ENCODE measurements around the gene SRPRB.

SRPRB gene

DNA sequence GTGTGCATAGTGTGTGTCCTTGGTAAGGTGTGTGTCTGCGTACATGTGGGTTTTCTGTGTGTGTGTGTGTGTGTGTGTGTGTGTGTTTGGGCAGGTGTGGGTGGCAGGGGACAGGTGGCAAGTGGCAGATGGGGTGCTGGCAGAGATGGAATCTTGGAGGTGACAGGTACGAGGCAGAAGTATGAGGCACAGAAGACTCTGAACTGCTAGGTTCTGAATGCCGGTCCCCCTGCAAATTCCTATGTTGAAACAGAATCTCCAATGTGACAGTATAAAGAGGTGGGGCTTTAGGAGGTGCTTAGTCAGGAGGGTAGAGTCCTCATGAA lies 29.8 kb downstream of the SRPRB start:
- Histone ChIP-seq H3K36me3 (no peaks in the 10 kb centered on the region), H3K27ac (no peak overlapping the region), H3K9me3 (ENCODE audit: severe bottlenecking) (no peaks in the 10 kb centered on the region), H3K27me3 (ENCODE audit: insufficient read depth, low read depth, severe bottlenecking) (peaks cover 4% of the 10 kb centered on the region), H3K4me3 (ENCODE audit: low read depth, low read length) (no peak overlapping the region)
- TF ChIP-seq, protein P1, sequence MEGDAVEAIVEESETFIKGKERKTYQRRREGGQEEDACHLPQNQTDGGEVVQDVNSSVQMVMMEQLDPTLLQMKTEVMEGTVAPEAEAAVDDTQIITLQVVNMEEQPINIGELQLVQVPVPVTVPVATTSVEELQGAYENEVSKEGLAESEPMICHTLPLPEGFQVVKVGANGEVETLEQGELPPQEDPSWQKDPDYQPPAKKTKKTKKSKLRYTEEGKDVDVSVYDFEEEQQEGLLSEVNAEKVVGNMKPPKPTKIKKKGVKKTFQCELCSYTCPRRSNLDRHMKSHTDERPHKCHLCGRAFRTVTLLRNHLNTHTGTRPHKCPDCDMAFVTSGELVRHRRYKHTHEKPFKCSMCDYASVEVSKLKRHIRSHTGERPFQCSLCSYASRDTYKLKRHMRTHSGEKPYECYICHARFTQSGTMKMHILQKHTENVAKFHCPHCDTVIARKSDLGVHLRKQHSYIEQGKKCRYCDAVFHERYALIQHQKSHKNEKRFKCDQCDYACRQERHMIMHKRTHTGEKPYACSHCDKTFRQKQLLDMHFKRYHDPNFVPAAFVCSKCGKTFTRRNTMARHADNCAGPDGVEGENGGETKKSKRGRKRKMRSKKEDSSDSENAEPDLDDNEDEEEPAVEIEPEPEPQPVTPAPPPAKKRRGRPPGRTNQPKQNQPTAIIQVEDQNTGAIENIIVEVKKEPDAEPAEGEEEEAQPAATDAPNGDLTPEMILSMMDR (IDR thresholded peaks at IDR 0.05; ENCODE audit: low read depth, low read length) = no peak
- DNase-seq = no peak

DNA sequence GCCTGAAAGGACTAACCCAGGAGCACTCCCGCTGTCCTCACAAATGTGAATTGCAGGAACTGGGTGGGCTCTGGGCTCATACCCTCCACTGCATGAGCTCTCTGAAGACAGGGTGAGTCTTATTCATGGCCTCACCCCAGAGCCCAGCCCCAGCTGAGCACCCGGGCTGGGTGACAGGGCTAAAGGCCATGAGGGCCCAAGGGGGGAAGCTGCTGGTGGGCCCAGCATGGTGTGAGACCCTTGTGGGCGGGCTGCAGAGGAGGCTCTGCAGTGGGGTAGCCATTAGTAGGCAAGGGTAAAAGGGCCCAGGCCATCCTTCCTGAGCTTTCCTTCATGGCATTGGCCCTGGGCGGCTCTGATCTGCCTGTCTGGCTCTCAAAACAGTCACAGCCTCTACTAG lies 30.3 kb downstream of the SRPRB start:
- H3K9me3 ChIP-seq (ENCODE audit: severe bottlenecking) = no peaks in the 10 kb centered on the region
- TF ChIP-seq, protein P1 (IDR thresholded peaks at IDR 0.05; ENCODE audit: low read depth, low read length) = no peak
- H3K27ac ChIP-seq = no peak overlapping the region
- H3K4me3 ChIP-seq (ENCODE audit: low read depth, low read length) = no peak overlapping the region
- DNase-seq = no peak
- H3K36me3 ChIP-seq = no peaks in the 10 kb centered on the region
- peaks cover 4% of the 10 kb centered on the region for H3K27me3 ChIP-seq (ENCODE audit: insufficient read depth, low read depth, severe bottlenecking)

DNA sequence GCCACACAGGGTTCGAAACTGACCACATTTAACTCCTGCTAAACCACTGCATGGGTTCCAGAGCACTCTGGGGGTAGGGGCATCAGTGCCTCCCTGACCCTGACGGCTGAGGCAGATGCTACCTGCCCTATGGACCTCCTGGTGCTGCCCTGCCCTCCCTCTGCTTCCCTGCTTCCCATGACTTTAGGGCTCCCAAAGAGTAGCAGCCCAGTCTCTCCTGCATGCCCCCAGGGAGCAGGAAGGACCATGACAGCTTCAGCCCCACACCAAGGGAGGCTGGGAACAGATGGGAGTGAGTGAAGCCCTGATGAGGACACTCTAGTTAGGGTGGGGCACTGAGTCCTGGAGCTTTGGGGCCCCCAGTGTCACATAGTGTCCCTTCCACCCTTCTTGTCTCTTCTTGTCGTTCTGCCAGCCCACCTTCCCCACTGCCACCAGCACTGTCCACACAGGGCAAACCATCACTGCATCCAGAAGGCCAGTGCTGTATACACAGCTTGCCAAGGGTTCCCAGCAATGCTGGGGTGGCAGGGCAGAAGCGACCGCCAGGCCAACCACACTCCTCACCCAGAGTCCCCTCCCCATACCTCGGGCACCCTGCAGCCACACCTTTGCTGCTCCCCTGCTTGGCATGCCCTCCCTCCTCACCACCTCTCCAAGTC lies 31.0 kb downstream of the SRPRB start:
- no peaks in the 10 kb centered on the region for H3K36me3 ChIP-seq
- DNase-seq = no peak
- no peaks in the 10 kb centered on the region for H3K9me3 ChIP-seq (ENCODE audit: severe bottlenecking)
- no peak overlapping the region for H3K4me3 ChIP-seq (ENCODE audit: low read depth, low read length)
- TF ChIP-seq, protein P1 (IDR thresholded peaks at IDR 0.05; ENCODE audit: low read depth, low read length) = no peak
- H3K27ac ChIP-seq = no peak overlapping the region
- H3K27me3 ChIP-seq (ENCODE audit: insufficient read depth, low read depth, severe bottlenecking) = peaks cover 5% of the 10 kb centered on the region

DNA sequence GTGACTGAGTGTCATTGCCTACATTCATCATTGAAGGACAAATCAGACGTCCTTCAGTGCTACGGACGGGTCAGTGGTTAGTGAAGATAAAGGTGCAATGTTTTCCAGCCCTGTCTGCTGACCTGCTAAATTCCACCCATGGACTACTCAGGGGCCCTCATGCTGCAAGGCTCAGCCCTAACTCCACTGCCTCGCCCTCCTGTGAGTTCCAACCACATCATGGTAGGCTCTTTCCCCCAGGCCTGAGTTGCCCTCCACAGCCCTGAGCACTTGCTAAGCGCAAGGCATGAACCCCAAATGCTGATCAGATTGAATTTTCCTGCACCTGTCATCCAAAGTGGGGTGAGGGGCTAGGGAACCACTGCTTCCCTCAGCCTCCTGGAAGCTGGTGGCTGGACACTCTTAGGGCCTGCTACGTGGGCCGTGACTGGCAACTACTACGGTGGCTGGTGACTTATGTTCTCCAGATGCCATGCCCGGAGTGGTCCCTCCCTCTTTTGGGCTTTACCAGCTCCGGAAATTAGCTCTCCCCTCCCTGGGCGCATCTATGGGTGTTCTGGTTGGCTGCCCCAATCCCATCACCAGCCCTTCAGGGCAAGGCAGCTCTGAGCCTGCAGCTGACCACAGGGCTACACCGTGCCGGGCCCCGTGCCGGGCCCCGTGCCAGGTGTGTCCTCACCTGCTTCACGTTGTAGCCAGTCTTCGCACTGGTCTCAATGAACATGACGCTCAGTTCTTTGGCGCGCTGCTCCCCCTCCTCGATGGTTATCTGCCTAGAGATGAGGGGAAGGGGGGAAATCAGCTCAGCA lies 32.1 kb downstream of the SRPRB start:
- no peak for DNase-seq
- Histone ChIP-seq H3K27me3 (ENCODE audit: insufficient read depth, low read depth, severe bottlenecking) (peaks cover 14% of the 10 kb centered on the region), H3K4me3 (ENCODE audit: low read depth, low read length) (no peak overlapping the region), H3K36me3 (no peaks in the 10 kb centered on the region), H3K27ac (no peak overlapping the region), H3K9me3 (ENCODE audit: severe bottlenecking) (no peaks in the 10 kb centered on the region)
- TF ChIP-seq, protein P1 (IDR thresholded peaks at IDR 0.05; ENCODE audit: low read depth, low read length) = no peak

DNA sequence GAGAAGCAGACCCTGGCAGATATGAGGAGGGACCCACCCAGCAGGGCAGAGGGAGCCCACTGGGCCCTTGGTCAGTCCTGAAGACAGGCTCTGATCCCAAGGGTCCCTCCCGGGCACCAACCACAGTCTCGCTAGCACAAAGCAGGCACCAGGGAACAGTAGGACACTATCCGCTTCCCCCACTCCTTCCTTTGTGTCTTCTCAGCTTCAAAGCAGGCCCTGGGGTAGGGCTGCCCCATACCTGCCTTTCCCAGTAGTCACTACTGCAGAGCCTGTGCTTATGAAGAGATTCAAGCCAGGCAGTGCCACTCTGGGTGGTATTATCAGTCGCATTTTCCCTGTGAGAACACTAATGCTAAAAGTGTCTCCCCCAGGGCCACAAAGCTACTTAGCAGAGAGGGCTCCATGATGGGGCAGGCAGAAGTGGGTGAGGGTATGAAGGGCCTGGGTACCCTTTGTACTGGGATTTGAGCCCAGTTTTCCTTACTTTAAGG lies 32.7 kb downstream of the SRPRB start:
- no peaks in the 10 kb centered on the region for H3K9me3 ChIP-seq (ENCODE audit: severe bottlenecking)
- peaks cover 20% of the 10 kb centered on the region for H3K27me3 ChIP-seq (ENCODE audit: insufficient read depth, low read depth, severe bottlenecking)
- H3K4me3 ChIP-seq (ENCODE audit: low read depth, low read length) = no peak overlapping the region
- H3K36me3 ChIP-seq = no peaks in the 10 kb centered on the region
- DNase-seq = no peak
- no peak overlapping the region for H3K27ac ChIP-seq
- TF ChIP-seq, protein P1 (IDR thresholded peaks at IDR 0.05; ENCODE audit: low read depth, low read length) = no peak

All from WERI-Rb-1 (cell line).